AG04449 (cell line): ENCODE measurements around the gene WNT16.

ENCODE experiments used
- CTCF ChIA-PET: fragments of 350-600 bp; formaldehyde crosslinking; extraction: SDS; loops from one replicate; lab custom pipeline; 2021; ENCODE audit warnings: antibody characterized with exemption; lab: Yijun Ruan, JAX
- POLR2A ChIA-PET: fragments of 400-600, 350-600 bp; formaldehyde crosslinking; extraction: SDS; loops from one replicate; lab custom pipeline; 2020; ENCODE audit warnings: antibody characterized with exemption, inconsistent platforms; lab: Yijun Ruan, JAX
- DNase-seq: peaks from one replicate; pipeline ENCODE4 v3.0.0-alpha.2; 2010; ENCODE audit warnings: low read depth, low spot score
- H3K4me3 ChIP-seq: 2 replicates; pipeline ENCODE4 v1.5.1; 2011; ENCODE audit warnings: low read depth, mild to moderate bottlenecking, control low read depth, low read length
- TF ChIP-seq, protein P1 (sequence below): IDR thresholded peaks from one replicate; pipeline ENCODE4 v1.5.1; 2011; ENCODE audit warnings: mild to moderate bottlenecking, moderate library complexity, low read length, control low read depth, inconsistent platforms; ENCODE audit not compliant: insufficient read depth; ENCODE audit errors: missing control alignments

The WNT16 gene

DNA sequence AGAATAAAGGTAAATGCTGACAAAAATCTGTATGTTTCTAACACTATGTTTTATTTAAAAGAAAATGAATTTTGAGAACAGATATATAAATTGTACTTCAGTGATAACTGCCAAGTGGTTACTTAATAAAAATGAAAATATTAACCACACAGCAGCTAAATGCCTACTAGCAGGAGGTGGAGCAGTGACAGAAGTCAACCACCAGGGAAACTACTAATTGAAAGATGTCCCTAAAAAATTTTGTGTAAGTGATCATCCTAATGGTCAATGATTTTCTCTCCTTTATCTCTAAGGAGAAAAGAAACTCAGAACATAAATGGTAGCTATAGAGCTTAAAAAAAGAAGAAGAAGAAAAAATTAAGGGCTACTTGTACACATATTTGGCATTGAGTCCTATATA, 22.9 kb downstream of the WNT16 start:
- no peak overlapping the region for H3K4me3 ChIP-seq
- TF ChIP-seq, protein P1, sequence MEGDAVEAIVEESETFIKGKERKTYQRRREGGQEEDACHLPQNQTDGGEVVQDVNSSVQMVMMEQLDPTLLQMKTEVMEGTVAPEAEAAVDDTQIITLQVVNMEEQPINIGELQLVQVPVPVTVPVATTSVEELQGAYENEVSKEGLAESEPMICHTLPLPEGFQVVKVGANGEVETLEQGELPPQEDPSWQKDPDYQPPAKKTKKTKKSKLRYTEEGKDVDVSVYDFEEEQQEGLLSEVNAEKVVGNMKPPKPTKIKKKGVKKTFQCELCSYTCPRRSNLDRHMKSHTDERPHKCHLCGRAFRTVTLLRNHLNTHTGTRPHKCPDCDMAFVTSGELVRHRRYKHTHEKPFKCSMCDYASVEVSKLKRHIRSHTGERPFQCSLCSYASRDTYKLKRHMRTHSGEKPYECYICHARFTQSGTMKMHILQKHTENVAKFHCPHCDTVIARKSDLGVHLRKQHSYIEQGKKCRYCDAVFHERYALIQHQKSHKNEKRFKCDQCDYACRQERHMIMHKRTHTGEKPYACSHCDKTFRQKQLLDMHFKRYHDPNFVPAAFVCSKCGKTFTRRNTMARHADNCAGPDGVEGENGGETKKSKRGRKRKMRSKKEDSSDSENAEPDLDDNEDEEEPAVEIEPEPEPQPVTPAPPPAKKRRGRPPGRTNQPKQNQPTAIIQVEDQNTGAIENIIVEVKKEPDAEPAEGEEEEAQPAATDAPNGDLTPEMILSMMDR: no peak
- DNase-seq: no peak
- ChIA-PET POLR2A (no interaction called here), CTCF (interaction anchor here (0.7 to 3.4 kb wide), 9 partner anchors 10 to 220 kb away, joined by 3 to 22 read pairs (median 3); no protein-coding TSS in a partner anchor)

DNA sequence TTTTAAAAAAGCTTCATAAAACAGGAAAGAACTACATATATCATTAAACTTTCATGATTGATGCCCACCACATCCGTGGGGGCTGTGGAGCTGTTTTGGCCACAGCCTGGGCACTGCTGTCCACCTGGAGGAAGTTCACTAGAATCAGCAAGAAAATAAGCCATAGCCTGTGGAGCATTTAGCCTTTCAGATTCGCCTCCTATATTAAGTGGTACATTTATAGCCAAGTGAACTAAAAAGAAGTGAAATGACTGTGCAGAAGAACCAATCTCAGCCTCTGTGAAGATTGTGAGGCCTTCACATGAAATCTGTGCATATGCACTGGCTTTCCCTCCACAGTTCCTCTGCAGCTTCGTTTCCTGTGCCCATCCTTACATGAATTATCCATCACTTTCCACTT, 23.5 kb downstream of the WNT16 start:
- POLR2A ChIA-PET: no interaction called here
- CTCF ChIA-PET: interaction anchor here (0.7 to 3.4 kb wide), 11 partner anchors 8 to 220 kb away, joined by 3 to 22 read pairs (median 3); partner anchors contain the start of gene FAM3C
- DNase-seq: no peak
- no peak overlapping the region for H3K4me3 ChIP-seq
- TF ChIP-seq, protein P1: no peak

DNA sequence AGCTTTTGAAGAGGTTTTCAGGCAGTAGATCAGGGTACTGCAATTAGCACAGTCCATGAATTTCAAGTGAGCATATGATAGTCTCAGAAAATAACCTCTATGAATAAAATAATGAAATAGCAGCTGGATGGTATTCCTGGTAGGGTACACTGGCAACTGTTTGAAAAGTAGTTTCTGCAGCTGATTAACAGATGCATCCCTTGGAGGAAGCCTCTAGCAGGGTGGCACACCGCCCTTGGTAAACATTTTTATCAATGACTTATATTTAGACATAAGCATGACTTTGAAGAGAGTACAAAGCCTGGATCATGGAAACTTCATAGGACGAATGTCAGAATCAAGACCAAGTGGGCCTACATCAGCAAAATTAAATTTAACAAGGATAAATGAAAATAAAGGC, 26.8 kb downstream of the WNT16 start:
- ChIA-PET CTCF (interaction anchor here (1.4 to 2.0 kb wide), 3 partner anchors 11 to 639 kb away, joined by 4 to 8 read pairs (median 4); partner anchors contain the start of gene FAM3C), POLR2A (no interaction called here)
- TF ChIP-seq, protein P1: no peak
- no peak overlapping the region for H3K4me3 ChIP-seq
- DNase-seq: no peak

DNA sequence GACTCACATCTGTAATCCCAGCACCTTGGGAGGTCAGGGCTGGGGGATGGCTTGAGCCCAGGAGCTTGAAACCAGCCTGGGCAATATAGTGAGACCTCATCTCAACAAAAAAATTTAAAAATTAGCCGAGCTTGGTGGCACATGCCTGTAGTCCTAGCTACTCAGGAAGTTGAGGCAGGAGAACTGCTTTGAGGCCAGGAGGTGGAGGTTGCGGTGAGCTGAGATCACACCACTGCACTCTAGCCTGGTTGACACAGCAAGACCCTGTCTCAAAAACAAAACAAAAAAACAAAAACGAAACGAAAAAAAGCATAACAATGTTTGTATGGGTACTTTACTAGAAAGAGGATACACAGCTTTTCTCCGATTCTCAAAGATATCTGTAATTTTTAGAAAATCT, 31.8 kb downstream of the WNT16 start:
- no peak overlapping the region for H3K4me3 ChIP-seq
- TF ChIP-seq, protein P1: no peak
- ChIA-PET CTCF (interaction anchor here (1.3 to 2.9 kb wide), 3 partner anchors 9 to 187 kb away, joined by 4 to 32 read pairs (median 5); no protein-coding TSS in a partner anchor), POLR2A (interaction anchor here (0.6 kb wide), 1 partner anchor 78 kb away, joined by 3 read pairs; no protein-coding TSS in a partner anchor)
- no peak for DNase-seq

DNA sequence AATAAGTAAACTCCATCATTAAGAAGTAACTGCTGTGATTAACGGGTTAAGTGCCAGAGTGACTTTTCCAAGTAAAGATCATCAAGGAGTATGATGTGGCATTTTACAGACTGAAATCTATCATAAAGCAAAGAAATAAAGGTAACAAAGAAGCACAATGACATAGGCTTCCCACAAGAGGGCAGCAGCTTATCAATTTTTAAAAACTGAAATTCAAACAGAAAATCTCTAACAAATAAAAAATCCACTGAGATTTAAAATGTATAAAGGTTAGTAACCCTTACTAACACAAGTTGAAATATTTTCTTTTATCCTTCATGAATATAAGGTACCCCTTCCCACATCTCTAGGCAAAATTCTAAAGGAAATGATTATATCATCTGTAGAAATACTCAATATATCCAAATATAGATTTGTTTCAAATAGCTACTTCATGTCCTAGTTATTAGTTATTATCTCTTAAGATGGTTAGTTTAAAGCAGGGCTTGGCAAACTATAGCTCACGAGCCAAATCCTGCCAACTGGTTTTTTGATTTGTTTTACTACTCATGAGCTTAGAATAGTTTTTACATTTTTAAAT, 38.1 kb downstream of the WNT16 start:
- no peak for DNase-seq
- POLR2A ChIA-PET: interaction anchor here (0.6 kb wide), 1 partner anchor 12 kb away, joined by 3 read pairs; no protein-coding TSS in a partner anchor
- CTCF ChIA-PET: interaction anchor here (0.6 to 9.3 kb wide), 36 partner anchors 9 to 628 kb away, joined by 3 to 226 read pairs (median 6); partner anchors contain the start of gene FAM3C
- no peak overlapping the region for H3K4me3 ChIP-seq
- TF ChIP-seq, protein P1: peak; percentile 37

DNA sequence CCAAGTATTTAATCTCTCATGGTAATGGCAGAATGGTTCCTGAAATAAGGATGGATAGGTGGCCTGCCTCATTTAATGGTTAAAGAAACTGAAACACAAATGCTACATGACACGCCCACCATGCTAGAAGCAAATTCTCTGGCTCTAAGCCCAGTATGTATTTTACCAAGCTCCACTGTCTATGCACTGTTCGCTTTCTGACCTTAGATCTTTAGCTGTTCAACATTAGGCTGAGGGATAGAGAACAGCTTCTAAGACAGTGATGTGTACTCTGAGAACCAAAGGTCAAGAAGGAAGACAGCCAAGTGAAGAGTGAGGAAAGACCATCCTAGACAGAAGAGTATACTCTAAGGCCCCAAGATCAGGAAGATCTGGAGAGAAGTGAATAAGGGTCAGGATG, 40.7 kb downstream of the WNT16 start:
- H3K4me3 ChIP-seq: no peak overlapping the region
- no peak for DNase-seq
- TF ChIP-seq, protein P1: no peak
- ChIA-PET POLR2A (no interaction called here), CTCF (interaction anchor here (0.9 to 9.3 kb wide), 8 partner anchors 9 to 625 kb away, joined by 3 to 226 read pairs (median 14); partner anchors contain the start of gene FAM3C)
